OCI-M2 (cell line): ENCODE data around the gene C4orf54.

Experiments
- DNase-seq: peaks from one replicate; lab custom pipeline; 2025; ENCODE audit not compliant: unreplicated experiment; lab: John Stamatoyannopoulos, UW

The C4orf54 gene

GRCh38 chr4:99652596-99653436 is 4.8 kb downstream of the C4orf54 start:
- no peak for DNase-seq

- no peak for DNase-seq
These were observed 5.7 kb downstream of the C4orf54 start for GRCh38 chr4:99651811-99652485.

DNA sequence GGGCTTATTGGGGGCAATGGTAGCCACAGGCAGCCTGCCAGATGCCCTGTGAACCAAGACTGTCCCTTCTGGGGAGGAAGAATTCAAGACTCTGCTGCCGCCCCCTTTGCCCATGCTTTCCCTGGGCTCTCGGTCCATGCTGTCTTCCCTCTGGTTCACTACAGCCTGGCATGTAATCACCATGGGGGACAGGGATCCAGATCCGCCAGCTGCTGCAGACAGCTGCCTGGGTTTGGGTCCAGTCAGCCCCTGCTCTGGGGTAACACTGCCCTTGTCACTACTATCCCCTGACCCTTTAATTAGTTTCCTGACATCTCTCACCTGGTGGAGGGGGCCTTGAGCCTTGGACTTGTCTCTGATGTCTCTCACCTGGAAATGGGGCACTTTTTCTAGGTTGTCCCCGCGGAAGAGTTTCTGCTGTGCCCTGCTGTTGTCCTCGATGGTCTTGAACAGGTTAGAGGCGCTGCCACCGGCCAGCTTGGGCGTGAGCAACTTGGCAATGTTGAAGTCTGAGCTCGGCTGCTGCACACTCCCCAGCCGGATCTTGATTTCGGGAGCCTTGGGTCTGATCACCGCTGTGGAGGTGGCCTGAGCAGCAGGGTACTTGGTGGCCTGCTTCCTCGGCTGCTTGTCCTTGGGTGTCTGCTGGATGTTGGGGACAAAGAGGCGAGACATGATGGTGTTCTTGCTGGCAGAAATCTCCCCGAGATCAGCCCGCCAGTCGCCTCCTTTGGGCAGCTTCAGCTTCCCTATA is 6.4 kb downstream of the C4orf54 start:
- DNase-seq = no peak

GRCh38 chr4:99649778-99650177 is 7.8 kb downstream of the C4orf54 start:
- no peak for DNase-seq

DNA sequence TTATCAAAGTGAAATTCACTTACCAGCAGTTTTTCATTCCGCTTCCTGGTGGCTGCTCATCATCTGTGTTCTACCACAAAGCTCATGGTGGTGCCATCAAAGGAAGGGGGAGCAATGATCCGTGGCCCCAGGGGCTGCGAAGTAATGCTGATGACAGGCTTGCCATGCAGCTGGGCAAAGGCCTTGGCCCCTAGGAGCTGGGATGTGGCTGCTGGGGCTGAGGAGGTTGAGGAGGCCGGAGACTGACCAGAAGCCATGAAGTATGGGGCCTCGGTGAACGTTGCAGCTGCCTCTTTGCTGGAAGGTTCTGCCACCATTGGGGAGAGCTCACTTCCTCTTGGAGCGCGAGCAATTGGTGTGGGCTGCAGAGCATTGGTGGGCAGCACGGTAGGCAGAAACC is 8.4 kb downstream of the C4orf54 start:
- no peak for DNase-seq

DNA sequence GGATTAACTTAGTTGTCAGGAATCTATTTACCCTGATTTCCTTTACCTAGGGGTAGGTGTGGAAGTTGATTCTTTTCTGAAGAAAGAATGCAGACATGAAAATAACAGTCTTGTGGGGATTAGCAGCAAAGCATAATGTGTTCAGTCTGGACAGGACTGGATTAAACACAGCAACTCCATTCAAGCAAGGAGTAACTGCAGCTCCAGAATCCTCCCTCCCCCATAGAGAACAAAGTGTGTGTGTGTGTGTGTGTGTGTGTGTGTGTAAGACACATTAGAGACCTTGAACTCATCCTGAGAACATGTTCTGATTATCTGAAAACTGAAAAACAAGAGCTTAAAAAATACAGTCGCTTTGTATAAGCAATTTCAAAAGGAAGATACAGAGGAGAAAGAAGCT is 9.3 kb downstream of the C4orf54 start:
- no peak for DNase-seq

- no peak for DNase-seq
These were observed 10.6 kb downstream of the C4orf54 start for GRCh38 chr4:99647071-99647470.

GRCh38 chr4:99645638-99646037 is 12.0 kb downstream of the C4orf54 start:
- DNase-seq = no peak

DNA sequence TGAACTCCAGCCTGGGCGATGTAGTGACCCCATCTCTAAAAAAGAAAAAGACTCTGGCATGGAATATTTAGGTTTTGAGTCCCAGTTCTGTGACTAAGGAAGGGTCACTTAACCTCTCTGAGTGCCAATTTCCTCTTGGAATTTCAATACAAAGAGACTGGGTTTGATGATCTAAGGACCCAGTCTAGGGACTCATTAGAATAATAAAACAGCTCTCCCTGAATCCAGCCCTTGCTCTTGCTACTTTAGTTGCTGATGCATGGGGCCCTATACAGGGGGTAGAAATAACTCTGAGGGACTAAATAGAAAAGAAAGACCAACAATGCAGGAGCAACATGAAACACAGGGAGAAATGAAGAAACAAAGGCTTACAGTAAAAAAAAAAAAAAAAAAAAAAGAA is 12.6 kb downstream of the C4orf54 start:
- DNase-seq = no peak

DNA sequence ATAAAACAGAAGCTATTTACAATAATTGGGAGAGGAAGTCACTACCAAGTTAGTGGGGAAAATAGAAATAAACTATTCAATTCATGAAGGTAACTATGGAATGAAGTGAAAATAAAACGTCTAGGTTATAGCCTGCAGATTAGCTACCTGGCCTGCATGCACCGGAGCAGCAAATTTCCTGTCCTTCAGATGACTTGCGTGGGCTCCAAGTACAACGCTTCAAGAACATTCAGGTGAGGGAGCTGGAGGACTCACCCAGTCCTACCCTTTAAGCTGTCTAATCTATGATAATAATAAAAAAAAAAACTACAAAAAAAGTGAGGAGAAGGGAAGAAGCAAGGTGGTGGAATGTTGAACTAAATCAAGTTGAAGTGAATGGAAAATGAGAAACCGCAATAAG is 13.2 kb downstream of the C4orf54 start:
- no peak for DNase-seq

GRCh38 chr4:99642725-99643489 is 14.7 kb downstream of the C4orf54 start:
- DNase-seq = no peak

DNA sequence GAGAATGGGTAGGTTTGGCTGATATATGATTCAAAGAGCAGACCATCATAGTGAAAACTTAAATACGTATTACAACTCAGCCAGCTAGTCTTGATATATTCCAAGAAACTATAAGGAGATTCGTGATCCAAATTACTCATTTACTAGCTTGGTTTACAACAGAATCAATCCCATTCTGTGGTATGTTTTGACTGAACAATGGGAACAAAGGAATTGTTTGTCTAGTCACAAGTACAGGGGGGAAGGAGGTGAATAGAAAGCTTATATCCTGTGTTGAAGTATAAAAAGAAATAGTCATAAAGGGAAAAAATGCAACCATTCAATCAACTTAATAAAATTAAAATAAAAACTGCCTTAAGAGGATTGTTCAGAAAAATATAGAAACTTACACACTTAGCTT is 17.0 kb downstream of the C4orf54 start:
- DNase-seq = no peak

DNA sequence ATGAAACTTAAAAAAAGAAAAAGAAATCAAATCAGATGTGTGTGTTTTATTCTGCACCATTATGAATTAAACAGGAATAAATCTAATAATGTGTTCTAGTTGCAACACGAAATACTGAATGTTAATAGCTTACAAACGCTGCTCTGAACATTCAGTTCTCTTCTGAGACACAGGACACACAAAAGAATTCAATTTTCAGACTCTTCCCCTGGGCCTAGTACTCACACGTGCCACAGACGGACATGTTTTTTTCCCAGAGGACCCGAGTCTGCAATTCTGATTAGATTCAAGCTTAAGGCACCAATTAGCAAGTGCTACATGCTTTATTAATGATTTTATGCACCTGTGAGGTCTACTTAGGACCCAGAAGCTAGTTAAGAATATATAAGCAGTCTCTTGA is 20.5 kb downstream of the C4orf54 start:
- no peak for DNase-seq

GRCh38 chr4:99636422-99636821 is 21.2 kb downstream of the C4orf54 start:
- DNase-seq = no peak

GRCh38 chr4:99635601-99636000 is 22.0 kb downstream of the C4orf54 start:
- no peak for DNase-seq

DNA sequence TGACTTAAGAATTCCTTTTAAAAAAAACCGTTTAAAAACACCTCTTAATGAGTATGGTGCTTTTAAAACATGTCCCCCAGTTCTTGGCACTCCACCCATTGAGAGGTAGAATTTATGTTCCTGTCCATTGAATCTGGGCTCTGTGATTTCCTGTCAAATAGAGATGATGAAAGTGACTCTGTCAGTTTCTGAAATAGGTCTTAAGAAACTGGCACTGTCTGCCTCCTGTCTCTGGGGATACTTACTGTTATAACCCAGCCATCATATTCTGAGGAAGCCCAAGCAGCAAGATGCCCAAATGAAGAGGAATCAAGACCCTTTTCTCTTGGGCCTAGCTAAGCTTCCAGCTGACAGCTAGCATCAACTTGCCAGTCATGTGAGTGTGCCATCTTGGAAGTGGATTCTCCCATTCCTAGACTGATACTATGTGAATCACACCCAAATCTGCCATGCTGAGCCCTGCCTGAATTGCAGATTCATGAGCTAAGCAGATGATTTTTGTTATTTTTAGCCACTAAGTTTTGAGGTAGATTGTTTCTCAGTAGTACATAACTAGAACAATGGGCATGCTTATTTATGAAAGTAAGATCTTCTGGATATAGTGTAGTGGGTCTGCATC is 22.8 kb downstream of the C4orf54 start:
- DNase-seq = no peak

GRCh38 chr4:99633772-99634171 is 23.9 kb downstream of the C4orf54 start:
- no peak for DNase-seq

- DNase-seq = no peak
These were observed 26.7 kb downstream of the C4orf54 start for GRCh38 chr4:99630857-99631360.

GRCh38 chr4:99629962-99630554 is 27.6 kb downstream of the C4orf54 start:
- no peak for DNase-seq

DNA sequence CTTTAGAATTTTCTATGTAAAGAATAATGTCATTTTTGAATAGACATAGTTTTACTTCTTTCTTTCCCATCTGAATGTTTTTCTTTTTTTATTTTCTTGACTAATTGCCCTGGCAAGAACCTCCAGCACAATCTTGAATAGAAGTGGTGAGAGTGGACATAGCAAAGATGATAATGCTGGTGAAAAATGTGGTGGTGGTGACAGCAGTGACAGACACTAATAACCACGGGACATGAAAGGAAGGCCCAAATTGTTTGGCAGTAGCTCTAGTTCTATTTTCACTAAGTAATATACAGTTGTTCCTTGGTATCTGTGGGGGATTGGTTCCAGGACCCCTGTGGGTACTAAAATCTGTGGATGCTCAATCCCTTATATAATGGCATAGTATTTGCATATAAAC is 29.6 kb downstream of the C4orf54 start:
- no peak for DNase-seq
